Measurements from ENCODE around the gene CISTR.

DNA sequence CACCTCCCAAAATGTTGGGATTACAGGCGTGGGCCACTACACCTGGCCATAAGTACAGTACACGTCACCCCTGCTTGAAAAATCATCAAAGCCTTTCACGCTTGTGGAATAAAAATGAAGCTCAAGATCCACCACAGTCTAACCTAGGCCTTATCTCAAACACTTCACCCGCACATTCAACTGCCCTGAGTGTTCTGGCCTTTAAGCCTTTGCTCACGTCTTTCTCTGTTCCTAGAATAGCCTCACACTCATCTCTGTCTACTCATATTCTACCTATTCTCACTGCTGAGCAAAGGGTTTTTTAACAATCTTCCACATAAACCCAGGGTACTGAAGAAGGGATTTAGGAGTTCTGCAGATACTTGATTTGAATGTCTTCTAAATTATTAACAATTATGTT is 34.5 kb downstream of the CISTR start:
- TF ChIP-seq, protein P1, sequence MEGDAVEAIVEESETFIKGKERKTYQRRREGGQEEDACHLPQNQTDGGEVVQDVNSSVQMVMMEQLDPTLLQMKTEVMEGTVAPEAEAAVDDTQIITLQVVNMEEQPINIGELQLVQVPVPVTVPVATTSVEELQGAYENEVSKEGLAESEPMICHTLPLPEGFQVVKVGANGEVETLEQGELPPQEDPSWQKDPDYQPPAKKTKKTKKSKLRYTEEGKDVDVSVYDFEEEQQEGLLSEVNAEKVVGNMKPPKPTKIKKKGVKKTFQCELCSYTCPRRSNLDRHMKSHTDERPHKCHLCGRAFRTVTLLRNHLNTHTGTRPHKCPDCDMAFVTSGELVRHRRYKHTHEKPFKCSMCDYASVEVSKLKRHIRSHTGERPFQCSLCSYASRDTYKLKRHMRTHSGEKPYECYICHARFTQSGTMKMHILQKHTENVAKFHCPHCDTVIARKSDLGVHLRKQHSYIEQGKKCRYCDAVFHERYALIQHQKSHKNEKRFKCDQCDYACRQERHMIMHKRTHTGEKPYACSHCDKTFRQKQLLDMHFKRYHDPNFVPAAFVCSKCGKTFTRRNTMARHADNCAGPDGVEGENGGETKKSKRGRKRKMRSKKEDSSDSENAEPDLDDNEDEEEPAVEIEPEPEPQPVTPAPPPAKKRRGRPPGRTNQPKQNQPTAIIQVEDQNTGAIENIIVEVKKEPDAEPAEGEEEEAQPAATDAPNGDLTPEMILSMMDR (IDR thresholded peaks at IDR 0.05; ENCODE audit: borderline replicate concordance, extremely low read depth, low read length, poor library complexity, severe bottlenecking): no peak
- TF ChIP-seq EZH2 (IDR thresholded peaks at IDR 0.05; ENCODE audit: borderline replicate concordance, low read depth, low read length, severe bottlenecking): no peak

Data from DND-41 (cell line).